ENCODE data around the gene DHFR.

- no peak for TF ChIP-seq PATZ1 (CRISPR knock-in tag; IDR thresholded peaks at IDR 0.05; ENCODE audit: borderline replicate concordance)
- TF ChIP-seq ZNF70 (CRISPR knock-in tag; IDR thresholded peaks at IDR 0.05), result no peak
- no peak for TF ChIP-seq CREB5 (CRISPR knock-in tag; IDR thresholded peaks at IDR 0.05; ENCODE audit: low read depth)
Measured at GRCh38 chr5:80672140-80672736, 17.5 kb upstream of the DHFR start.
